H1 (cell line): ENCODE data around the gene CYGB. TPM values are rescaled to one million over a fixed set of nuclear protein-coding genes. Genes with fewer than 3 reads are reported as not detected.

Experiments used
- CTCF ChIA-PET: fragments of 300-600 bp; sonication (Branson Sonifier 250); formaldehyde crosslinking; loops from one replicate; lab custom pipeline; 2021; ENCODE audit not compliant: partially characterized antibody; lab: Charles Lee
- POLR2A ChIA-PET: fragments of 300-600 bp; sonication (Branson Sonifier 250); formaldehyde crosslinking; loops from one replicate; lab custom pipeline; 2021; ENCODE audit warnings: inconsistent platforms; ENCODE audit not compliant: partially characterized antibody; lab: Charles Lee
- DNase-seq, 2 experiments: peaks; one replicate each; pipeline versions ENCODE4 v3.0.0 to v3.0.0-alpha.2; 2010 to 2022; ENCODE audit warnings: low spot score in 2 of 2, low read depth in 1 of 2, mixed read lengths in 1 of 2
- FAIRE-seq: peaks from 2 replicates; lab custom pipeline; 2011; peaks lifted over from hg19 to GRCh38; lab: Jason Lieb, UNC
- H2AFZ ChIP-seq: 2 replicates; pipeline ENCODE4 v1.8.1; 2012; ENCODE audit warnings: low read length, inconsistent platforms
- H2AK5ac ChIP-seq: 2 replicates; pipeline ENCODE4 v1.6.1; 2013; ENCODE audit warnings: low read depth, low read length
- H2BK120ac ChIP-seq: replicated peaks from 2 replicates; pipeline ENCODE3; 2013; ENCODE audit warnings: low read depth, low read length, inconsistent platforms
- H2BK12ac ChIP-seq: 2 replicates; pipeline ENCODE4 v1.6.1; 2013; ENCODE audit warnings: low read depth, low read length
- H2BK15ac ChIP-seq: 2 replicates; pipeline ENCODE4 v1.6.1; 2013; ENCODE audit warnings: low read length
- H2BK20ac ChIP-seq: 2 replicates; pipeline ENCODE4 v1.6.1; 2013; ENCODE audit warnings: low read length
- H2BK5ac ChIP-seq: 2 replicates; pipeline ENCODE4 v1.6.1; 2013; ENCODE audit warnings: low read depth, low read length
- H3K14ac ChIP-seq: 2 replicates; pipeline ENCODE4 v1.6.1; 2013; ENCODE audit warnings: inconsistent platforms; ENCODE audit not compliant: insufficient read length
- H3K18ac ChIP-seq: 2 replicates; pipeline ENCODE4 v1.6.1; 2013; ENCODE audit warnings: low read length; ENCODE audit errors: extremely low read depth
- H3K23ac ChIP-seq: 2 replicates; pipeline ENCODE4 v1.6.1; 2013; ENCODE audit warnings: inconsistent platforms; ENCODE audit not compliant: insufficient read length
- H3K23me2 ChIP-seq: 2 replicates; pipeline ENCODE4 v1.6.1; 2013; ENCODE audit warnings: low read depth, low read length
- H3K27ac ChIP-seq: 2 replicates; pipeline ENCODE4 v1.6.1; 2011; ENCODE audit warnings: low read depth, low read length, inconsistent platforms
- H3K27me3 ChIP-seq, 4 experiments: replicated peaks in 1 of 4; 1 replicate in 1 of 4; 2 replicates in 3 of 4; pipeline versions ENCODE4 v1.6.1 to v1.8.1; 2011 to 2013; ENCODE audit warnings: low read length in 3 of 4, mild to moderate bottlenecking in 3 of 4, inconsistent platforms in 2 of 4, mixed read lengths in 2 of 4, moderate library complexity in 1 of 4; ENCODE audit not compliant: control insufficient read depth in 3 of 4, insufficient read depth in 3 of 4; ENCODE audit errors: extremely low read depth in 1 of 4
- H3K36me3 ChIP-seq, 4 experiments: 2 replicates each; pipeline versions ENCODE4 v1.6.1 to v1.8.1; 2011 to 2013; ENCODE audit warnings: mild to moderate bottlenecking in 4 of 4, low read length in 3 of 4, moderate library complexity in 2 of 4, control low read depth in 1 of 4, inconsistent platforms in 1 of 4; ENCODE audit not compliant: insufficient read depth in 4 of 4, control insufficient read depth in 2 of 4
- H3K4ac ChIP-seq: replicated peaks from 2 replicates; pipeline ENCODE3; 2013; ENCODE audit warnings: low read length, low read depth, mixed read lengths, inconsistent platforms; ENCODE audit not compliant: insufficient read length
- H3K4me1 ChIP-seq, 4 experiments: replicated peaks in 1 of 4; 1 replicate in 1 of 4; 2 replicates in 3 of 4; pipeline versions ENCODE4 v1.6.1 to v1.8.1; 2011 to 2013; ENCODE audit warnings: low read length in 3 of 4, inconsistent platforms in 2 of 4, mixed read lengths in 1 of 4; ENCODE audit not compliant: insufficient read depth in 4 of 4, control insufficient read depth in 3 of 4
- H3K4me2 ChIP-seq, 2 experiments: 2 replicates each; pipeline versions ENCODE4 v1.6.1 to v1.8.1; 2011 to 2013; ENCODE audit warnings: low read depth in 2 of 2, low read length in 2 of 2, control low read depth in 1 of 2, inconsistent platforms in 1 of 2, mild to moderate bottlenecking in 1 of 2; ENCODE audit not compliant: insufficient read depth in 1 of 2
- H3K4me3 ChIP-seq, 4 experiments: fragments of 200-600, 300-600 bp in 1 of 4; sonication (generic), shearing (Covaris generic), sonication (Bioruptor Twin) in 1 of 4; 2 replicates each; pipeline versions ENCODE4 v1.5.1 to v1.8.1; 2011 to 2016; ENCODE audit warnings: low read length in 4 of 4, low read depth in 3 of 4, control low read depth in 2 of 4, inconsistent platforms in 2 of 4, mild to moderate bottlenecking in 2 of 4, mixed read lengths in 1 of 4, moderate library complexity in 1 of 4; ENCODE audit not compliant: insufficient read depth in 2 of 4; ENCODE audit errors: extremely low read depth in 1 of 4
- H3K56ac ChIP-seq: replicated peaks from 2 replicates; pipeline ENCODE3; 2013; ENCODE audit warnings: low read depth, mild to moderate bottlenecking, mixed read lengths, low read length, inconsistent platforms; ENCODE audit not compliant: insufficient read length
- H3K79me1 ChIP-seq: 2 replicates; pipeline ENCODE4 v1.6.1; 2013; ENCODE audit warnings: low read depth, low read length, control low read depth
- H3K79me2 ChIP-seq, 2 experiments: 2 replicates each; pipeline versions ENCODE4 v1.6.1 to v1.8.1; 2012 to 2013; ENCODE audit warnings: low read length in 2 of 2, mild to moderate bottlenecking in 2 of 2, inconsistent platforms in 1 of 2; ENCODE audit not compliant: insufficient read depth in 2 of 2, control insufficient read depth in 1 of 2
- H3K9ac ChIP-seq, 4 experiments: replicated peaks in 1 of 4; 1 replicate in 1 of 4; 2 replicates in 3 of 4; pipeline versions ENCODE4 v1.6.1 to v1.8.1; 2011 to 2013; ENCODE audit warnings: low read depth in 3 of 4, low read length in 3 of 4, control low read depth in 2 of 4, mild to moderate bottlenecking in 2 of 4, moderate library complexity in 2 of 4, inconsistent platforms in 1 of 4; ENCODE audit errors: extremely low read depth in 1 of 4
- H3K9me3 ChIP-seq, 2 experiments: 2 replicates each; pipeline versions ENCODE4 v1.6.1 to v1.8.1; 2012 to 2013; ENCODE audit warnings: mild to moderate bottlenecking in 2 of 2, moderate library complexity in 2 of 2, control low read depth in 1 of 2, inconsistent platforms in 1 of 2, low read depth in 1 of 2, low read length in 1 of 2, mixed read lengths in 1 of 2; ENCODE audit not compliant: insufficient read depth in 2 of 2
- H4K20me1 ChIP-seq, 2 experiments: replicated peaks in 1 of 2; 2 replicates each; pipeline versions ENCODE3 to v1.8.1; 2011 to 2013; ENCODE audit warnings: inconsistent platforms in 2 of 2, low read length in 2 of 2, mild to moderate bottlenecking in 1 of 2; ENCODE audit not compliant: insufficient read depth in 2 of 2, control insufficient read depth in 1 of 2
- H4K5ac ChIP-seq: 2 replicates; pipeline ENCODE4 v1.6.1; 2013; ENCODE audit warnings: low read length, low read depth, mixed read lengths, inconsistent platforms; ENCODE audit not compliant: insufficient read length
- H4K8ac ChIP-seq: 2 replicates; pipeline ENCODE4 v1.8.0; 2013; ENCODE audit warnings: mild to moderate bottlenecking, moderate library complexity, low read length, inconsistent platforms; ENCODE audit not compliant: insufficient read depth; ENCODE audit errors: extremely low read depth
- H4K91ac ChIP-seq: replicated peaks from 2 replicates; pipeline ENCODE3; 2013; ENCODE audit warnings: low read length, mixed read lengths, inconsistent platforms; ENCODE audit not compliant: insufficient read length
- CEBPB ChIP-seq: IDR thresholded peaks from 2 replicates; pipeline ENCODE4 v1.6.1; 2012; ENCODE audit warnings: low read depth, low read length
- EGR1 ChIP-seq: IDR thresholded peaks from 2 replicates; pipeline ENCODE4 v1.6.1; 2011; ENCODE audit warnings: low read depth, low read length, borderline replicate concordance
- EZH2 ChIP-seq: fragments of 200-600 bp; sonication (generic); IDR thresholded peaks from 2 replicates; pipeline ENCODE4 v1.7.1; 2012; ENCODE audit warnings: low read depth, mild to moderate bottlenecking, moderate library complexity, low read length, inconsistent platforms; ENCODE audit not compliant: severe bottlenecking
- JUND ChIP-seq: IDR thresholded peaks from 2 replicates; pipeline ENCODE4 v1.6.1; 2011; ENCODE audit warnings: mild to moderate bottlenecking, improper control_type of control experiment, low read length
- NRF1 ChIP-seq: IDR thresholded peaks from 2 replicates; pipeline ENCODE4 v1.6.1; 2011; ENCODE audit warnings: mild to moderate bottlenecking, low read depth, low read length, improper control_type of control experiment
- PHF8 ChIP-seq: fragments of 200-600 bp; sonication (generic); conservative IDR thresholded peaks from 2 replicates; pipeline ENCODE4 v1.7.1; 2012; ENCODE audit warnings: low read depth, mild to moderate bottlenecking, inconsistent platforms, low read length, moderate library complexity
- SIRT6 ChIP-seq: IDR thresholded peaks from one replicate; pipeline ENCODE4 v1.7.1; 2012; ENCODE audit warnings: low read length, inconsistent platforms
- SIX5 ChIP-seq: IDR thresholded peaks from 2 replicates; pipeline ENCODE4 v1.6.1; 2011; ENCODE audit warnings: mild to moderate bottlenecking, low read depth, low read length
- SP1 ChIP-seq: IDR thresholded peaks from 2 replicates; pipeline ENCODE4 v1.6.1; 2011; ENCODE audit warnings: low read depth, low read length
- WGBS, 2 experiments: shearing (Covaris generic) in 1 of 2; methylation state at CpG; one replicate each; pipeline versions ENCODE4 v1.1.6 to v1.1.7; 2013 to 2015; ENCODE audit warnings: low lambda C conversion rate in 2 of 2, mixed read lengths in 2 of 2, inconsistent platforms in 1 of 2, low coverage in 1 of 2, missing lambda C conversion rate in 1 of 2; ENCODE audit not compliant: insufficient replicate concordance in 2 of 2, insufficient coverage in 1 of 2, insufficient read length in 1 of 2; ENCODE audit errors: extremely low coverage in 1 of 2, missing lambda C conversion rate in 1 of 2; 5-methylcytosine and 5-hydroxymethylcytosine counted together
- polyA plus RNA-seq, 7 experiments: library from polyadenylated mRNA; depleted of rRNA in 3 of 7; stranded (reverse) in 5 of 7; unstranded in 2 of 7; fragments of >200 nt in 5 of 7; fragments of 200-250 nt in 2 of 7; gene quantifications; 1 replicate in 5 of 7; 2 replicates in 1 of 7; 4 replicates in 1 of 7; pipeline versions ENCODE4 v1.2.1 to v1.2.3, GENCODE V29; 2011 to 2013; ENCODE audit warnings: missing spikeins in 2 of 7, mixed read lengths in 2 of 7
- total RNA-seq: library from RNA; stranded (reverse); fragmentation: NEBNext Ultra II Directional; extraction: Animal tissue kit (Norgen Biotek cat#: 25700); gene quantifications from 2 replicates; pipeline ENCODE4 v1.2.1, GENCODE V29; 2021
- TF ChIP-seq, protein P1 (sequence below): IDR thresholded peaks from 2 replicates; pipeline ENCODE4 v1.6.1; 2011; ENCODE audit warnings: low read length, improper control_type of control experiment

CYGB gene
- total and polyA plus RNA-seq, 2 of the 8 experiments (the other 6 are each of a cell fraction or from before 2014, with no cell fraction given): 2.7 to 3.7 TPM

GRCh38 chr17:76582660-76583059 lies 45.2 kb upstream of the CYGB start:
- no peak for FAIRE-seq

More at GRCh38 chr17:76582660-76583059, 45.2 kb upstream of the CYGB start:
- Histone ChIP-seq H3K27me3 (peaks cover 33 to 72% (median 60%) of the 10 kb centered on the region in 4 experiments), H3K4ac (no peak overlapping the region), H3K27ac (no peak overlapping the region), H3K4me3 (no peak overlapping the region), H4K5ac (no peak overlapping the region), H3K23me2 (peaks cover 13% of the 10 kb centered on the region), H2AK5ac (no peak overlapping the region), H3K9ac (no peak overlapping the region), H3K9me3 (no peaks in the 10 kb centered on the region), H2BK5ac (no peak overlapping the region), H2BK120ac (no peak overlapping the region), H3K18ac (no peak overlapping the region), H3K23ac (no peak overlapping the region), H3K79me1 (no peaks in the 10 kb centered on the region), H2BK12ac (no peak overlapping the region), H4K20me1 (peaks cover 0 to 2% of the 10 kb centered on the region in 2 experiments), H4K91ac (no peak overlapping the region), H2AFZ (no peak overlapping the region), H2BK15ac (no peak overlapping the region), H3K79me2 (no peaks in the 10 kb centered on the region), H3K14ac (no peak overlapping the region), H3K4me2 (no peak overlapping the region), H4K8ac (no peak overlapping the region), H3K4me1 (peaks cover 0 to 25% (median 11%) of the 10 kb centered on the region in 4 experiments; a peak in 6 of 7 replicates), H3K56ac (no peak overlapping the region), H2BK20ac (no peak overlapping the region), H3K36me3 (peaks cover 0 to 9% (median 0%) of the 10 kb centered on the region in 4 experiments; a peak in 1 of 8 replicates)
- ChIA-PET POLR2A (interaction anchor here (1.3 to 2.5 kb wide), 2 partner anchors 15 to 25 kb away, joined by 6 to 7 read pairs; no protein-coding TSS in a partner anchor), CTCF (interaction anchor here (0.5 to 3.5 kb wide), 6 partner anchors 11 to 99 kb away, joined by 3 to 10 read pairs (median 4); no protein-coding TSS in a partner anchor)
- TF ChIP-seq SP1 (no peak), EGR1 (no peak), CEBPB (no peak), NRF1 (no peak), SIRT6 (no peak), PHF8 (no peak), SIX5 (no peak), EZH2 (no peak), JUND (no peak)
- TF ChIP-seq, protein P1, sequence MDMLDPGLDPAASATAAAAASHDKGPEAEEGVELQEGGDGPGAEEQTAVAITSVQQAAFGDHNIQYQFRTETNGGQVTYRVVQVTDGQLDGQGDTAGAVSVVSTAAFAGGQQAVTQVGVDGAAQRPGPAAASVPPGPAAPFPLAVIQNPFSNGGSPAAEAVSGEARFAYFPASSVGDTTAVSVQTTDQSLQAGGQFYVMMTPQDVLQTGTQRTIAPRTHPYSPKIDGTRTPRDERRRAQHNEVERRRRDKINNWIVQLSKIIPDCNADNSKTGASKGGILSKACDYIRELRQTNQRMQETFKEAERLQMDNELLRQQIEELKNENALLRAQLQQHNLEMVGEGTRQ: no peak
- no peak for DNase-seq
- WGBS, 2 experiments: 30% methylated on average over 3 of the region's 3 CpGs; no CpG with 5 or more reads in 1 of the 2 experiments
